Kidney tubule cell (primary cell): Measurements from ENCODE around the gene NEK7.
A peak's percentile ranks its signal among the peaks of the same experiment; 100 is the strongest.

Experiments
- DNase-seq: peaks from one replicate; pipeline ENCODE4 v3.0.0-alpha.2; 2018; ENCODE audit warnings: low spot score

Gene NEK7

GRCh38 chr1:198352975-198353695 lies 196.3 kb downstream of the NEK7 start:
- no peak for DNase-seq

- no peak for DNase-seq
Observed at GRCh38 chr1:198357937-198358336, 201.1 kb downstream of the NEK7 start.

- DNase-seq, result peak; percentile 15
Observed at GRCh38 chr1:198359024-198359653, 202.3 kb downstream of the NEK7 start.

- DNase-seq, result no peak
Observed at GRCh38 chr1:198360208-198360729, 203.5 kb downstream of the NEK7 start.

- DNase-seq, result no peak
Observed at GRCh38 chr1:198361237-198361767, 204.5 kb downstream of the NEK7 start.

- DNase-seq, result no peak
Observed at GRCh38 chr1:198363625-198364151, 206.9 kb downstream of the NEK7 start.

GRCh38 chr1:198364471-198364870 lies 207.7 kb downstream of the NEK7 start:
- DNase-seq, result no peak

- no peak for DNase-seq
Observed at GRCh38 chr1:198367296-198367695, 210.5 kb downstream of the NEK7 start.

GRCh38 chr1:198370996-198371395 lies 214.2 kb downstream of the NEK7 start:
- DNase-seq, result no peak
